Islet of Langerhans (tissue), 1 donor: ENCODE data around the gene PPP1R12A.

Experiments used
- FAIRE-seq: peaks from one replicate; lab custom pipeline; 2011; peaks lifted over from hg19 to GRCh38; lab: Jason Lieb, UNC

PPP1R12A gene

GRCh38 chr12:79766705-79767464, 168.0 kb downstream of the PPP1R12A start:
- no peak for FAIRE-seq

- no peak for FAIRE-seq
Observed at GRCh38 chr12:79765157-79765556, 169.7 kb downstream of the PPP1R12A start.

- no peak for FAIRE-seq
Observed at GRCh38 chr12:79764641-79765040, 170.3 kb downstream of the PPP1R12A start.

- no peak for FAIRE-seq
Observed at GRCh38 chr12:79763766-79764452, 171.0 kb downstream of the PPP1R12A start.

- FAIRE-seq: no peak
Observed at GRCh38 chr12:79761341-79761740, 173.6 kb downstream of the PPP1R12A start.

GRCh38 chr12:79747274-79747673, 187.6 kb downstream of the PPP1R12A start:
- no peak for FAIRE-seq

- peak; percentile 47 for FAIRE-seq
Observed at GRCh38 chr12:79737875-79738718, 196.8 kb downstream of the PPP1R12A start.

- no peak for FAIRE-seq
Observed at GRCh38 chr12:79732638-79733037, 202.3 kb downstream of the PPP1R12A start.

GRCh38 chr12:79725987-79726386, 208.9 kb downstream of the PPP1R12A start:
- no peak for FAIRE-seq
